Measurements from ENCODE around the gene AMFR. TPM values are rescaled to one million over a fixed set of nuclear protein-coding genes. Genes with fewer than 3 reads are reported as not detected.

Gene AMFR
- total RNA-seq, 4 donors from 2014 or later: 110 to 130 (median 126) TPM

- no peak for DNase-seq (ENCODE audit: low spot score in 2 of 2)
Observed at GRCh38 chr16:56328276-56329022, 96.9 kb downstream of the AMFR start.

GRCh38 chr16:56327929-56328258, 97.5 kb downstream of the AMFR start:
- Histone ChIP-seq H3K36me3 (no peaks in the 10 kb centered on the region), H3K4me1 (peaks cover 12% of the 10 kb centered on the region), H3K27me3 (no peaks in the 10 kb centered on the region), H3K4me3 (no peak overlapping the region), H3K27ac (no peak overlapping the region), H3K9me3 (no peaks in the 10 kb centered on the region)
- 83% methylated on average over 6 of the region's 6 CpGs for WGBS
- DNase-seq (ENCODE audit: low spot score in 2 of 2): no peak
- no peak for TF ChIP-seq POLR2A (IDR thresholded peaks at IDR 0.05)
- no peak for TF ChIP-seq POLR2AphosphoS5 (IDR thresholded peaks at IDR 0.05)
- TF ChIP-seq CTCF (IDR thresholded peaks at IDR 0.05): no peak
- no peak for TF ChIP-seq EP300 (IDR thresholded peaks at IDR 0.05)

More at GRCh38 chr16:56328276-56329022, 96.9 kb downstream of the AMFR start:
- Histone ChIP-seq H3K27ac (no peak overlapping the region), H3K4me3 (no peak overlapping the region), H3K9me3 (no peaks in the 10 kb centered on the region), H3K27me3 (no peaks in the 10 kb centered on the region), H3K4me1 (peaks cover 16% of the 10 kb centered on the region), H3K36me3 (no peaks in the 10 kb centered on the region)
- 75% methylated on average over 22 of the region's 22 CpGs for WGBS
- TF ChIP-seq POLR2A (IDR thresholded peaks at IDR 0.05) (no peak), EP300 (IDR thresholded peaks at IDR 0.05) (no peak), POLR2AphosphoS5 (IDR thresholded peaks at IDR 0.05) (no peak), CTCF (IDR thresholded peaks at IDR 0.05) (no peak)

- DNase-seq (ENCODE audit: low spot score in 2 of 2): no peak
- TF ChIP-seq POLR2A (IDR thresholded peaks at IDR 0.05): no peak
- TF ChIP-seq POLR2AphosphoS5 (IDR thresholded peaks at IDR 0.05): no peak
- TF ChIP-seq CTCF (IDR thresholded peaks at IDR 0.05): no peak
- Histone ChIP-seq H3K4me1 (peaks cover 9% of the 10 kb centered on the region), H3K27ac (no peak overlapping the region), H3K27me3 (no peaks in the 10 kb centered on the region), H3K36me3 (no peaks in the 10 kb centered on the region), H3K9me3 (no peaks in the 10 kb centered on the region), H3K4me3 (no peak overlapping the region)
- 88% methylated on average over 18 of the region's 18 CpGs for WGBS
Observed at GRCh38 chr16:56327071-56327928, 98.0 kb downstream of the AMFR start.

DNA sequence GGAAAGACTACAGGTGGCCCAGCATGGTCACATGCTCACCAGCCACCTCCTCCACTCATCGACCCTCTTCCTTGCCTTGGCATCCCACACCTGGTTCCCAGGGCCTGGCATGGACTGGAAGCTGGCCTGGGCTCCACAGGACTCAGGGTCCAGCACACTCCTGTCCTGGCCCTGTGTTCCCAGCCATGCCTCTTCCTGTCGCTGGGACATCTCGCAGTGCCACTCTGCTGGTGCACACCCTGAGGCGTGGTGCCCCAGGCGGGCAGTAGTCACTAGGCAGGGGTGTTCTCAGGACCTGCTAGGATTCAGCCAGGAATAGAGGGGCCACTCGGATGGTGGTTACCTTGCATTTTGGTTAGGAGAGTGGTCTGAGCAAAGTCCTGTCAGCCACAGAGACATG, 99.4 kb downstream of the AMFR start:
- 75% methylated on average over 3 of the region's 6 CpGs for WGBS
- no peak overlapping the region for H3K4me3 ChIP-seq
- no peaks in the 10 kb centered on the region for H3K36me3 ChIP-seq
- DNase-seq (ENCODE audit: low spot score in 2 of 2): no peak
- no peaks in the 10 kb centered on the region for H3K9me3 ChIP-seq
- H3K27me3 ChIP-seq: no peaks in the 10 kb centered on the region
- H3K4me1 ChIP-seq: peaks cover 7% of the 10 kb centered on the region
- TF ChIP-seq EP300 (IDR thresholded peaks at IDR 0.05) (no peak), CTCF (IDR thresholded peaks at IDR 0.05) (no peak)
- H3K27ac ChIP-seq: no peak overlapping the region

- Histone ChIP-seq H3K9me3 (no peaks in the 10 kb centered on the region), H3K27ac (no peak overlapping the region), H3K4me3 (no peak overlapping the region), H3K36me3 (no peaks in the 10 kb centered on the region), H3K27me3 (no peaks in the 10 kb centered on the region), H3K4me1 (no peaks in the 10 kb centered on the region)
- WGBS: no CpG with 5 or more reads among the region's 9 CpGs
- no peak for DNase-seq (ENCODE audit: low spot score in 2 of 2)
- TF ChIP-seq POLR2AphosphoS5 (IDR thresholded peaks at IDR 0.05) (no peak), CTCF (IDR thresholded peaks at IDR 0.05) (no peak), EP300 (IDR thresholded peaks at IDR 0.05) (no peak), POLR2A (IDR thresholded peaks at IDR 0.05) (no peak)
Observed at GRCh38 chr16:56324406-56324805, 100.9 kb downstream of the AMFR start.

All from suprapubic skin (tissue), 4 donors.